GM20000 (cell line): Measurements from ENCODE around the gene PTPRQ.

Experiments
- DNase-seq: peaks from one replicate; pipeline ENCODE4 v3.0.0; 2012; ENCODE audit warnings: low spot score
- TF ChIP-seq, protein P1 (sequence below): IDR thresholded peaks from 2 replicates; pipeline ENCODE4 v1.5.1; 2012; ENCODE audit warnings: mild to moderate bottlenecking, control low read depth; ENCODE audit errors: extremely low read depth, missing control alignments

PTPRQ gene

DNA sequence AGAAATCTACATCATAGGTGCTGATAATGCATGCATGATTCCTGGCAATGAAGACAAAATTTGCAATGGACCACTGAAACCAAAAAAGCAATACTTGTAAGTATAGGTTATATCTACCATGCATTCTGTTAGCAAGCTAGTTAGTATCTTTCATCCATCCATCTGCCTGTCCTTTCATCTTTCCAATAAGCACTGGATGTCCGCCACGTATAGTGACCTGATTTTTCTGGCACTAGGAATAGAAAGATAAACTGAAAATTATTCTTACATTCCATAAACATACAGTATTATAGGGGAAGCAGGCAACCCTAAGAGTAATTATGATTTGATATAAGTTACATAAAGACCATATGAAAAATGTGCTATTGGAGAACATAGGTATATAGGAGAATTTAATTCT is 176.2 kb downstream of the PTPRQ start:
- TF ChIP-seq, protein P1, sequence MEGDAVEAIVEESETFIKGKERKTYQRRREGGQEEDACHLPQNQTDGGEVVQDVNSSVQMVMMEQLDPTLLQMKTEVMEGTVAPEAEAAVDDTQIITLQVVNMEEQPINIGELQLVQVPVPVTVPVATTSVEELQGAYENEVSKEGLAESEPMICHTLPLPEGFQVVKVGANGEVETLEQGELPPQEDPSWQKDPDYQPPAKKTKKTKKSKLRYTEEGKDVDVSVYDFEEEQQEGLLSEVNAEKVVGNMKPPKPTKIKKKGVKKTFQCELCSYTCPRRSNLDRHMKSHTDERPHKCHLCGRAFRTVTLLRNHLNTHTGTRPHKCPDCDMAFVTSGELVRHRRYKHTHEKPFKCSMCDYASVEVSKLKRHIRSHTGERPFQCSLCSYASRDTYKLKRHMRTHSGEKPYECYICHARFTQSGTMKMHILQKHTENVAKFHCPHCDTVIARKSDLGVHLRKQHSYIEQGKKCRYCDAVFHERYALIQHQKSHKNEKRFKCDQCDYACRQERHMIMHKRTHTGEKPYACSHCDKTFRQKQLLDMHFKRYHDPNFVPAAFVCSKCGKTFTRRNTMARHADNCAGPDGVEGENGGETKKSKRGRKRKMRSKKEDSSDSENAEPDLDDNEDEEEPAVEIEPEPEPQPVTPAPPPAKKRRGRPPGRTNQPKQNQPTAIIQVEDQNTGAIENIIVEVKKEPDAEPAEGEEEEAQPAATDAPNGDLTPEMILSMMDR = no peak
- DNase-seq = no peak

DNA sequence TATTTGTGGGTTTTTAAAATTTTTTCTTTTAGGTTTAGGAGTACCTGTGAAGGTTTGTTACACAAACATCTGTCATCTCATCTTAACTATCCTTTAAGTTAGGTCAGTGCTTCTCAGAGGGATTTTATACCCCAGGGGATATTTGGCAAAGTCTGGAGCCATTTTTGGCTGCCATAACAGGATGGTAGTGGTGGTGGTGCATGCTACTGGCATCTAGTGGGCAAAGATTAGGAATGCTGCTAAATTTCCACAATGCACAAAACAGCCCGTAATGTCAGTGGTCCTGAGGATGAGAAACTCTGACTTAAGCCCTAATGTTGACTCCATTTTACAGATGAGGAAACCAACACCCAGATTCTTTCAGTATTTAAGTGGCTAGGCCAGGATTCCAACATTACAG is 178.2 kb downstream of the PTPRQ start:
- DNase-seq = no peak
- TF ChIP-seq, protein P1 = no peak

DNA sequence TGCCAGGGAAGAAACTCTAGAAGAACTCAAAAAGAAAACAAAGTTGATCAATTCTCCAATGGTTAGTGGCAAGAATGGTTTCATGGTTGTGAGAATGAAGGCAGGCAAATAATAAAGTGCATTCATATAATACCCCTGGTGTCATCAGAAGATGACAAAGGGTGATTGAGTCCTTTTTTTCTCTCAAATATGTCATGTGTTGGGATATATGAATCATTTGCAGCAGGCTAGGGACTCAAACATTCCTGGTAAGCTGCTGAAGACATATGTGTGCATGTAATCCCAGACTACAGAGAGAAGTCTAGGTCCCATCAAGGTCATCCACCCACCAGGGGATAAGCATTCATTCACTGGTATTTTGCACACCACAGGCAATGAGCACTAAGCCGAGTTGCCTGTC is 181.0 kb downstream of the PTPRQ start:
- no peak for DNase-seq
- TF ChIP-seq, protein P1 = no peak

DNA sequence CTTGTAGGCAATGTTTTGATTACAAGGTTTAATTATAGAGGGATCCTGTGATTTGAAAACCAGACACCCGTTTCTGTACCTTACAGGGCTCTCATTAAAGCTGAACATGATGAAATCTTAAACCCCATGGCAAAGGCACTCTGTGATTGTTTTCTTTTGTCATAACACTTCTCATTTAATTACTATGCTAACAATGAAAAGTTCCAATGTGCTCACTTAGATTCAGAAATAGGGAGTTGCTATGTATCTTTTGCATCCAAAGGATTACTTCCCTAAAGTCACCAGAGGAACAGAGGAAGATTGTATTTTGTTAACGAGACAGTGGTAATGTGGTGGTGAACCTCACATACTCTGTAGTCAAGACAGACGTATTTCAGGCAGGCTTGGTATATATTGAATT is 181.9 kb downstream of the PTPRQ start:
- DNase-seq = no peak
- TF ChIP-seq, protein P1 = no peak

DNA sequence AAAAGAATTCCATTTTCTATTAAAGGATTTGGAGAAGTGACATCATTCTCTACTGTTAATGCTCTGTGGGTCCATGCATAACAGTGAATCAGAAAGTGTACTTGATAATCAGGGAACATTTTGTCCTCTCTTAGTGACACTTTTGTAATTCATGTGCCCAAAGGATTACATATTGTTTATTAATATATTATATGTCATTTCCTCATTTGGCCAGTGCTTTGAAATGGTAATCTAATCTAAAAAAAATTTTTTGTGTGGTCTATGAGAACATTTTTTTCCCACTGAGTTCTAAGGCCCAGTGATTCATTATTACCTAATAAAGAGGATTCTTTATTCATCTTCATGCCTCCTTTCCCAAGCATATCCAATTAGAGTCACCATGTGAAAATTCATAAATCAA is 183.7 kb downstream of the PTPRQ start:
- TF ChIP-seq, protein P1 = no peak
- no peak for DNase-seq

DNA sequence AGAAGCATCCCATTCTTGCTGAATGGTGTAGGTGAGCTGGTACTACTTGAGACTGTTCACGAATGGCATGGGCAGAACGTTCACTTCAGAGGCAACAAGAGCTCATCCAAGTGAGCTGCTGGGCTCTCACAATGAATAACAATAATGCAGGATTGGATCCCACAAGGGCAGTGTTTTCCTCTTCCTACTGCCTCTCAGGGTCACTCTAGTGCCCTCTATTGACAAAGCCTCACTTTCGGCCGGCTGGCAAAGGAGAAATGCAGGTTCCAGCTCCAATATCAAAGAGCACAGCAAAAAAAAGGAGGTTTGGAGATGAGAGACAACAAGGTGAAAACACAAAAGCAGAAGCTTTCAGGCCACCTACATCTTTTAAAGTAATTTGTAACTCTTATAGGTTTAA is 188.8 kb downstream of the PTPRQ start:
- DNase-seq = peak; percentile 4
- TF ChIP-seq, protein P1 = peak; percentile 7

DNA sequence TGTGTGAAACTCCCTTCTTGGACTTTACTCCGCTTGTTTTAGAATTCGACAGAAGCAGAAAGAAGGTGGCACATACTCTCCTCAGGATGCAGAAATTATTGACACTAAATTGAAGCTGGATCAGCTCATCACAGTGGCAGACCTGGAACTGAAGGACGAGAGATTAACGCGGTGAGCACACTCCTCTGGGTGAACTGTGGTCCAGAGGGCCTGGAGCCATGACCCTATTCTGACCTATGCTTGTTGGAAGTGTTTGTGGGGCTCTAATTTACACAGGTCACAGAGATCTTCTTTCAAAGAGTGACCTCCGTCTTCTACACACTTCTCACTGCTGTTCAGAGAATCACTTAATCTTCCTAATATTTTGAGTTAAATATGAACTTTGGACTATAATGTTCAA is 190.9 kb downstream of the PTPRQ start:
- no peak for DNase-seq
- TF ChIP-seq, protein P1 = no peak
